DOHH2 (cell line): ENCODE results near the gene GP2.

Experiments used
- H3F3A ChIP-seq: fragments of 200-600 bp; sonication (generic), shearing (Covaris generic); 2 replicates; pipeline ENCODE4 v1.6.0; 2016; ENCODE audit warnings: antibody characterized with exemption, mild to moderate bottlenecking; ENCODE audit not compliant: control insufficient read depth, insufficient read depth
- H3K27ac ChIP-seq: fragments of 200-600 bp; sonication (generic); 2 replicates; pipeline ENCODE4 v1.5.1; 2014; ENCODE audit warnings: low read depth, mild to moderate bottlenecking, low read length, moderate library complexity
- H3K27me3 ChIP-seq: fragments of 200-600 bp; sonication (generic); 2 replicates; pipeline ENCODE4 v1.6.1; 2014; ENCODE audit warnings: mild to moderate bottlenecking, low read length, mixed read lengths; ENCODE audit not compliant: control insufficient read depth
- H3K36me3 ChIP-seq: fragments of 200-600 bp; sonication (generic); 2 replicates; pipeline ENCODE4 v1.6.1; 2014; ENCODE audit warnings: mild to moderate bottlenecking, low read length, moderate library complexity, mixed read lengths; ENCODE audit not compliant: control insufficient read depth
- H3K4me1 ChIP-seq: fragments of 200-600 bp; sonication (generic); 2 replicates; pipeline ENCODE4 v1.6.1; 2014; ENCODE audit warnings: mild to moderate bottlenecking, low read length, mixed read lengths; ENCODE audit not compliant: control insufficient read depth
- H3K4me2 ChIP-seq: fragments of 200-600 bp; sonication (generic); 2 replicates; pipeline ENCODE4 v1.6.0; 2014; ENCODE audit warnings: mild to moderate bottlenecking, low read length, moderate library complexity
- H3K4me3 ChIP-seq: fragments of 200-600 bp; sonication (generic); 2 replicates; pipeline ENCODE4 v1.5.1; 2014; ENCODE audit warnings: mild to moderate bottlenecking, low read length, mixed read lengths
- H3K79me2 ChIP-seq: fragments of 200-600 bp; sonication (generic); 2 replicates; pipeline ENCODE4 v1.6.1; 2014; ENCODE audit warnings: mild to moderate bottlenecking, low read length, mixed read lengths; ENCODE audit not compliant: control insufficient read depth
- H3K9me2 ChIP-seq: fragments of 200-600 bp; sonication (generic); replicated peaks from 2 replicates; pipeline ENCODE4 v1.6.1; 2014; ENCODE audit warnings: mild to moderate bottlenecking, low read length, mixed read lengths; ENCODE audit not compliant: control insufficient read depth
- H3K9me3 ChIP-seq: fragments of 200-600 bp; sonication (generic); 2 replicates; pipeline ENCODE4 v1.6.1; 2014; ENCODE audit warnings: antibody characterized with exemption, low read length, mixed read lengths; ENCODE audit not compliant: control insufficient read depth, insufficient read depth
- H4K20me1 ChIP-seq: fragments of 200-600 bp; sonication (generic); 2 replicates; pipeline ENCODE4 v1.6.0; 2014; ENCODE audit warnings: low read depth, mild to moderate bottlenecking, antibody characterized with exemption, low read length, moderate library complexity; ENCODE audit not compliant: control insufficient read depth, insufficient read depth
- EZH2phosphoT487 ChIP-seq: fragments of 200-600 bp; sonication (generic); IDR thresholded peaks from 2 replicates; pipeline ENCODE4 v1.6.1; 2017; ENCODE audit warnings: borderline replicate concordance, mild to moderate bottlenecking, antibody characterized with exemption, low read length, moderate library complexity, mixed read lengths
- TF ChIP-seq, protein P1 (sequence below): fragments of 200-600 bp; sonication (generic); IDR thresholded peaks from one replicate; pipeline ENCODE4 v1.5.1; 2014; ENCODE audit warnings: antibody characterized with exemption, mild to moderate bottlenecking, low read depth, low read length; ENCODE audit not compliant: poor library complexity, severe bottlenecking

Gene GP2

GRCh38 chr16:20327444-20328041 is at the start of gene GP2:
Gene GP2 (minus strand): TSS chr16:20327513. CDS start chr16:20326431, 1,082 bp downstream.
- Histone ChIP-seq H3K9me2 (no peaks in the 10 kb centered on the region), H3K36me3 (no peaks in the 10 kb centered on the region), H3K79me2 (no peaks in the 10 kb centered on the region), H3K4me1 (no peaks in the 10 kb centered on the region), H4K20me1 (no peaks in the 10 kb centered on the region), H3K4me3 (no peak within 1 kb of the TSS), H3K27ac (no peak within 1 kb of the TSS), H3K27me3 (no peaks in the 10 kb centered on the region), H3F3A (no peaks in the 10 kb centered on the region), H3K9me3 (no peaks in the 10 kb centered on the region), H3K4me2 (no peak within 1 kb of the TSS)
- no peak for TF ChIP-seq EZH2phosphoT487
- TF ChIP-seq, protein P1, sequence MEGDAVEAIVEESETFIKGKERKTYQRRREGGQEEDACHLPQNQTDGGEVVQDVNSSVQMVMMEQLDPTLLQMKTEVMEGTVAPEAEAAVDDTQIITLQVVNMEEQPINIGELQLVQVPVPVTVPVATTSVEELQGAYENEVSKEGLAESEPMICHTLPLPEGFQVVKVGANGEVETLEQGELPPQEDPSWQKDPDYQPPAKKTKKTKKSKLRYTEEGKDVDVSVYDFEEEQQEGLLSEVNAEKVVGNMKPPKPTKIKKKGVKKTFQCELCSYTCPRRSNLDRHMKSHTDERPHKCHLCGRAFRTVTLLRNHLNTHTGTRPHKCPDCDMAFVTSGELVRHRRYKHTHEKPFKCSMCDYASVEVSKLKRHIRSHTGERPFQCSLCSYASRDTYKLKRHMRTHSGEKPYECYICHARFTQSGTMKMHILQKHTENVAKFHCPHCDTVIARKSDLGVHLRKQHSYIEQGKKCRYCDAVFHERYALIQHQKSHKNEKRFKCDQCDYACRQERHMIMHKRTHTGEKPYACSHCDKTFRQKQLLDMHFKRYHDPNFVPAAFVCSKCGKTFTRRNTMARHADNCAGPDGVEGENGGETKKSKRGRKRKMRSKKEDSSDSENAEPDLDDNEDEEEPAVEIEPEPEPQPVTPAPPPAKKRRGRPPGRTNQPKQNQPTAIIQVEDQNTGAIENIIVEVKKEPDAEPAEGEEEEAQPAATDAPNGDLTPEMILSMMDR: no peak

GRCh38 chr16:20372701-20373100 is 45.4 kb upstream of the GP2 start:
- no peaks in the 10 kb centered on the region for H3K9me2 ChIP-seq
- no peak overlapping the region for H3K27ac ChIP-seq
- H3K79me2 ChIP-seq: no peaks in the 10 kb centered on the region
- H4K20me1 ChIP-seq: no peaks in the 10 kb centered on the region
- no peak overlapping the region for H3K4me2 ChIP-seq
- no peaks in the 10 kb centered on the region for H3F3A ChIP-seq
- H3K4me3 ChIP-seq: no peak overlapping the region
- TF ChIP-seq, protein P1: no peak
- no peak for TF ChIP-seq EZH2phosphoT487
- H3K27me3 ChIP-seq: no peaks in the 10 kb centered on the region
- no peaks in the 10 kb centered on the region for H3K36me3 ChIP-seq
- no peaks in the 10 kb centered on the region for H3K4me1 ChIP-seq
- no peaks in the 10 kb centered on the region for H3K9me3 ChIP-seq

DNA sequence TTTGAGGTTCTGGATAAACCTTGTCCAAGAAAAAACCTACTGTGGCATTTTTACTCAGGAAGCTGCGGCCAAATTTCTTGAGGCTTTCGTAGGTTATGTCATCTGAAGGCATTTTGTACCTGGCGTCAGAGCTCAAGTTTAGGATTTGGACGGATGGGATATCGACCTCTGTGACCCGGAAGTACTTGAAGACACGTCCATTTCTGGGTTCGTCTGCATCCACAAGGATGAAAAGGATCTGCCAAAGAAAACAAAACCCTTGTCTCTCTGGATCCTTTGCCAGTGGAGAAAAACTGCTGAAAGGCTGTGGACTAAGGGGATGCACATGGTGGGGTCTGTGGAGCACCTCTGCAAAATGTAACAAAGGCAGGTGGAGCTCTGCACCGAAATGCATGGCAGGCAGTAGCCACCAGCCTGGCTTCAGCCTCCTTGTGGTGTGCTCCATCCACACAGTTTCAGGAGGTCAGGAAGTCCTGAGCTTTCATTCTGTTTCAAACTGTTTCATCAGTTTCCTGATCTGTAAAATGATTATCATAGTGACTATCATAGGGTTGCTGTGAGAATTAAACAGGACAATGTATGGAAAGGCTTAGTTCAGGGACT is 42.2 kb upstream of the GP2 start:
- Histone ChIP-seq H3K4me1 (no peaks in the 10 kb centered on the region), H3K27me3 (no peaks in the 10 kb centered on the region), H3K4me2 (no peak overlapping the region), H3K9me3 (no peaks in the 10 kb centered on the region), H3K4me3 (no peak overlapping the region), H3K27ac (no peak overlapping the region), H4K20me1 (no peaks in the 10 kb centered on the region), H3F3A (no peaks in the 10 kb centered on the region), H3K79me2 (no peaks in the 10 kb centered on the region), H3K9me2 (no peaks in the 10 kb centered on the region), H3K36me3 (no peaks in the 10 kb centered on the region)
- TF ChIP-seq, protein P1: no peak
- no peak for TF ChIP-seq EZH2phosphoT487
